GM12878 (cell line): ENCODE data around the gene HOXD9. TPM values are rescaled to one million over a fixed set of nuclear protein-coding genes. Genes with fewer than 3 reads are reported as not detected.
A peak's percentile ranks its signal among the peaks of the same experiment; 100 is the strongest.

Experiments used
- ATAC-seq: fragments of 200-7000 bp; cut with Tn5 transposase; 3 replicates; pipeline ENCODE4 v1.9.1; 2020; ENCODE audit warnings: mild to moderate bottlenecking, moderate library complexity
- BruUV-seq: library from RNA; stranded (reverse); fragments of 400-500 nt; replicated peaks from 2 replicates; lab custom pipeline; 2021; lab: Mats Ljungman, UMichigan
- CTCF ChIA-PET: fragments of 300-600 bp; sonication (Branson Sonifier 250); formaldehyde crosslinking; extraction: SDS; loops from one replicate; lab custom pipeline; 2021; ENCODE audit warnings: inconsistent platforms; lab: Yijun Ruan, JAX
- POLR2A ChIA-PET: fragments of 350-600 bp; formaldehyde crosslinking; extraction: SDS; loops from one replicate; lab custom pipeline; 2021; ENCODE audit warnings: inconsistent platforms; lab: Charles Lee
- RAD21 ChIA-PET: fragments of 300-600 bp; sonication (Branson Sonifier 250); formaldehyde crosslinking; loops from one replicate; lab custom pipeline; 2023; ENCODE audit warnings: antibody characterized with exemption; ENCODE audit not compliant: unreplicated experiment; lab: Charles Lee
- SMC1A ChIA-PET: fragments of 300-600 bp; sonication (Branson Sonifier 250); formaldehyde crosslinking; loops from one replicate; lab custom pipeline; 2023; ENCODE audit not compliant: unreplicated experiment, uncharacterized antibody; lab: Charles Lee
- DNase-seq: peaks from one replicate; pipeline ENCODE4 v3.0.0-alpha.2; 2011; ENCODE audit warnings: low read depth, low spot score
- FAIRE-seq: peaks from 3 replicates; lab custom pipeline; 2011; peaks lifted over from hg19 to GRCh38; lab: Jason Lieb, UNC
- H2AFZ ChIP-seq: 2 replicates; pipeline ENCODE4 v1.6.0; 2011; ENCODE audit warnings: low read depth, low read length, control low read depth; ENCODE audit not compliant: control insufficient read depth
- H3K27ac ChIP-seq: 2 replicates; pipeline ENCODE4 v1.5.1; 2011; ENCODE audit warnings: control low read depth; ENCODE audit not compliant: control insufficient read depth, insufficient read depth
- H3K27me3 ChIP-seq, 2 experiments: replicated peaks in 1 of 2; 2 replicates each; pipeline versions ENCODE4 v1.6.0 to v1.6.1; 2011; ENCODE audit warnings: low read length in 1 of 2; ENCODE audit not compliant: control insufficient read depth in 2 of 2, insufficient read depth in 2 of 2
- H3K36me3 ChIP-seq, 2 experiments: 2 replicates each; pipeline ENCODE4 v1.5.1; 2011; ENCODE audit warnings: low read length in 1 of 2; ENCODE audit not compliant: control insufficient read depth in 2 of 2, insufficient read depth in 2 of 2
- H3K4me1 ChIP-seq: 2 replicates; pipeline ENCODE4 v1.6.1; 2011; ENCODE audit warnings: mild to moderate bottlenecking, low read length, moderate library complexity, mixed read lengths; ENCODE audit not compliant: control insufficient read depth, insufficient read depth
- H3K4me2 ChIP-seq: 2 replicates; pipeline ENCODE4 v1.6.0; 2011; ENCODE audit warnings: control low read depth; ENCODE audit not compliant: control insufficient read depth, insufficient read depth
- H3K4me3 ChIP-seq: fragments of 200-600 bp; sonication (generic); 2 replicates; pipeline ENCODE4 v1.5.1; 2016
- H3K79me2 ChIP-seq: 2 replicates; pipeline ENCODE4 v1.6.0; 2011; ENCODE audit warnings: low read length; ENCODE audit not compliant: control insufficient read depth, insufficient read depth
- H3K9ac ChIP-seq: 2 replicates; pipeline ENCODE4 v1.8.0; 2011; ENCODE audit warnings: low read length, control low read depth, mixed read lengths; ENCODE audit not compliant: control insufficient read depth, insufficient read depth
- H3K9me3 ChIP-seq: replicated peaks from 3 replicates; pipeline ENCODE4 v1.5.1; 2011; ENCODE audit warnings: mild to moderate bottlenecking, low read length; ENCODE audit not compliant: control insufficient read depth, insufficient read depth
- H4K20me1 ChIP-seq: 2 replicates; pipeline ENCODE4 v1.6.0; 2011; ENCODE audit not compliant: control insufficient read depth, insufficient read depth
- ATF2 ChIP-seq: IDR thresholded peaks from 2 replicates; pipeline ENCODE4 v1.6.1; 2012; ENCODE audit warnings: low read length, inconsistent platforms
- CREM ChIP-seq: IDR thresholded peaks from 2 replicates; pipeline ENCODE4 v1.6.1; 2014; ENCODE audit warnings: antibody characterized with exemption, low read depth
- CUX1 ChIP-seq: IDR thresholded peaks from 2 replicates; pipeline ENCODE4 v1.6.1; 2012; ENCODE audit warnings: improper control_type of control experiment, low read depth, low read length; ENCODE audit not compliant: insufficient replicate concordance
- HDGF ChIP-seq: fragments of 450-650 bp; IDR thresholded peaks from 2 replicates; pipeline ENCODE4 v1.6.1; 2016; ENCODE audit warnings: antibody characterized with exemption
- KLF5 ChIP-seq: fragments of 450-650 bp; IDR thresholded peaks from 2 replicates; pipeline ENCODE4 v1.6.1; 2014; ENCODE audit warnings: mild to moderate bottlenecking; ENCODE audit not compliant: partially characterized antibody
- RAD21 ChIP-seq: IDR thresholded peaks from 2 replicates; pipeline ENCODE4 v1.6.1; 2011; ENCODE audit warnings: mild to moderate bottlenecking, low read depth, low read length, moderate library complexity; ENCODE audit not compliant: insufficient read depth
- RUNX3 ChIP-seq: IDR thresholded peaks from 2 replicates; pipeline ENCODE4 v1.6.1; 2012; ENCODE audit warnings: low read length, inconsistent platforms
- SUZ12 ChIP-seq: fragments of 200-600 bp; sonication (generic); IDR thresholded peaks from one replicate; pipeline ENCODE4 v1.6.1; 2018; ENCODE audit warnings: antibody characterized with exemption, mild to moderate bottlenecking; ENCODE audit not compliant: unreplicated experiment
- YY1 ChIP-seq: IDR thresholded peaks from 2 replicates; pipeline ENCODE4 v1.6.1; 2011; ENCODE audit warnings: low read depth, mild to moderate bottlenecking, low read length
- WGBS: methylation state at CpG from one replicate; pipeline ENCODE4 v1.1.6; 2016; ENCODE audit warnings: low lambda C conversion rate; ENCODE audit not compliant: insufficient replicate concordance, insufficient coverage; ENCODE audit errors: missing lambda C conversion rate; 5-methylcytosine and 5-hydroxymethylcytosine counted together
- in situ Hi-C: fragments of 300-500 bp; cut with MboI; formaldehyde crosslinking; loops from 9 replicates; pipeline ENCODE4 v1.14.3; 2018; ENCODE audit warnings: mixed read lengths
- intact Hi-C: fragments of 100-400 bp; cut with micrococcal nuclease; formaldehyde crosslinking; loops from one replicate; pipeline ENCODE4 v1.14.2; 2022; ENCODE audit not compliant: unreplicated experiment
- polyA plus RNA-seq, 11 experiments: library from polyadenylated mRNA; depleted of rRNA in 4 of 11; unstranded in 6 of 11; stranded (reverse) in 5 of 11; fragments of >200 nt; fragmentation: Nextera tagmentation in 4 of 11; fragmentation: Illumina TruSeq in 1 of 11; extraction: Ambion mirVana in 4 of 11; extraction: Trizol in 1 of 11; gene quantifications; 1 replicate in 1 of 11; 2 replicates in 10 of 11; pipeline versions ENCODE4 v1.2.1 to v1.2.3, GENCODE V29; 2011 to 2016; ENCODE audit warnings: inconsistent platforms in 2 of 11, missing spikeins in 2 of 11, low read depth in 1 of 11
- total RNA-seq, 4 experiments: library from RNA; depleted of rRNA in 3 of 4; stranded (reverse); fragments of >200 nt in 3 of 4; fragmentation: Illumina TruSeq in 1 of 4; extraction: Trizol in 1 of 4; gene quantifications; 2 replicates each; pipeline versions ENCODE4 v1.2.1 to v1.2.3, GENCODE V29; 2013 to 2021

HOXD9 gene
- total and polyA plus RNA-seq, 10 of the 15 experiments (the other 5 are each of a cell fraction or from before 2014, with no cell fraction given) = not detected

- TF ChIP-seq CUX1 (no peak), CREM (no peak), YY1 (no peak), KLF5 (no peak), RUNX3 (no peak)
Observed at GRCh38 chr2:176111846-176112374, 10.6 kb upstream of the HOXD9 start (continued).

GRCh38 chr2:176112375-176113302 lies 9.9 kb upstream of the HOXD9 start:
- H3K4me3 ChIP-seq = no peak overlapping the region
- no peaks in the 10 kb centered on the region for H3K79me2 ChIP-seq
- no peak overlapping the region for H3K9ac ChIP-seq
- no peak for DNase-seq
- no TSS peak for BruUV-seq
- H3K27me3 ChIP-seq = peaks cover 12 to 37% of the 10 kb centered on the region in 2 experiments
- H3K4me2 ChIP-seq = no peak overlapping the region
- no peaks in the 10 kb centered on the region for H3K4me1 ChIP-seq
- 30% methylated on average over 38 of the region's 40 CpGs for WGBS
- FAIRE-seq = no peak
- CTCF ChIA-PET = interaction anchor here (1.7 to 2.8 kb wide), 3 partner anchors 14 to 442 kb away, joined by 5 to 12 read pairs (median 7); no protein-coding TSS in a partner anchor
- POLR2A ChIA-PET = no interaction called here
- H3K9me3 ChIP-seq = peaks cover 1% of the 10 kb centered on the region; the same call in 1 of the 3 replicates
- SMC1A ChIA-PET = no interaction called here
- in situ Hi-C loops = no loop called here
- RAD21 ChIA-PET = interaction anchor here (1.1 kb wide), 1 partner anchor 442 kb away, joined by 3 read pairs; no protein-coding TSS in a partner anchor
- H2AFZ ChIP-seq = no peak overlapping the region
- H3K36me3 ChIP-seq = no peaks in the 10 kb centered on the region
- H3K27ac ChIP-seq = no peak overlapping the region
- H4K20me1 ChIP-seq = no peaks in the 10 kb centered on the region
- intact Hi-C loops = no loop called here
- no peak for ATAC-seq
- TF ChIP-seq SUZ12 (peak; percentile 38), RAD21 (no peak), HDGF (no peak), ATF2 (no peak)
- TF ChIP-seq, all 136 proteins: peak for 1
